GM12878 (cell line): ENCODE results near the gene NECAB3. TPM values are rescaled to one million over a fixed set of nuclear protein-coding genes. Genes with fewer than 3 reads are reported as not detected.

Experiments used
- ASH2L ChIP-seq: fragments of 300-600, 200-600 bp; sonication (generic); IDR thresholded peaks from 2 replicates; pipeline ENCODE4 v1.6.1; 2017; ENCODE audit warnings: low read depth, mild to moderate bottlenecking, borderline replicate concordance
- GATAD2B ChIP-seq: fragments of 450-650 bp; conservative IDR thresholded peaks from 2 replicates; pipeline ENCODE4 v1.6.1; 2017; ENCODE audit warnings: low read depth, mild to moderate bottlenecking, moderate library complexity
- HDAC6 ChIP-seq: fragments of 200-600 bp; sonication (generic); IDR thresholded peaks from one replicate; pipeline ENCODE4 v1.8.0; 2017; ENCODE audit warnings: antibody characterized with exemption; ENCODE audit not compliant: unreplicated experiment
- KAT2A ChIP-seq: conservative IDR thresholded peaks from 2 replicates; pipeline ENCODE4 v1.6.1; 2011; ENCODE audit warnings: low read depth, low read length; ENCODE audit not compliant: control insufficient read depth
- MTA3 ChIP-seq: IDR thresholded peaks from 2 replicates; pipeline ENCODE4 v1.6.1; 2012; ENCODE audit warnings: low read length, inconsistent platforms, borderline replicate concordance
- MYB ChIP-seq: fragments of 150-350 bp; IDR thresholded peaks from 2 replicates; pipeline ENCODE4 v1.6.1; 2014; ENCODE audit warnings: mild to moderate bottlenecking, low read depth, low read length, borderline replicate concordance
- PAX8 ChIP-seq: fragments of 450-650 bp; IDR thresholded peaks from 2 replicates; pipeline ENCODE4 v1.6.1; 2017; ENCODE audit warnings: mild to moderate bottlenecking, moderate library complexity
- SMC3 ChIP-seq: IDR thresholded peaks from 2 replicates; pipeline ENCODE4 v1.6.1; 2011; ENCODE audit warnings: low read length, improper control_type of control experiment, borderline replicate concordance
- TCF3 ChIP-seq: IDR thresholded peaks from 2 replicates; pipeline ENCODE4 v1.6.1; 2012; ENCODE audit warnings: low read depth, mild to moderate bottlenecking, low read length, borderline replicate concordance; ENCODE audit not compliant: insufficient read depth
- YBX1 ChIP-seq: fragments of 450-650 bp; IDR thresholded peaks from 2 replicates; pipeline ENCODE4 v1.6.1; 2016; ENCODE audit warnings: antibody characterized with exemption
- ZNF217 ChIP-seq: fragments of 450-650 bp; IDR thresholded peaks from 2 replicates; pipeline ENCODE4 v1.6.1; 2017; ENCODE audit warnings: antibody characterized with exemption, mild to moderate bottlenecking
- polyA plus RNA-seq, 11 experiments: library from polyadenylated mRNA; depleted of rRNA in 4 of 11; unstranded in 6 of 11; stranded (reverse) in 5 of 11; fragments of >200 nt; fragmentation: Nextera tagmentation in 4 of 11; fragmentation: Illumina TruSeq in 1 of 11; extraction: Ambion mirVana in 4 of 11; extraction: Trizol in 1 of 11; gene quantifications; 1 replicate in 1 of 11; 2 replicates in 10 of 11; pipeline versions ENCODE4 v1.2.1 to v1.2.3, GENCODE V29; 2011 to 2016; ENCODE audit warnings: inconsistent platforms in 2 of 11, missing spikeins in 2 of 11, low read depth in 1 of 11
- total RNA-seq, 4 experiments: library from RNA; depleted of rRNA in 3 of 4; stranded (reverse); fragments of >200 nt in 3 of 4; fragmentation: Illumina TruSeq in 1 of 4; extraction: Trizol in 1 of 4; gene quantifications; 2 replicates each; pipeline versions ENCODE4 v1.2.1 to v1.2.3, GENCODE V29; 2013 to 2021
- TF ChIP-seq, protein P1 (sequence below): fragments of 450-650 bp; IDR thresholded peaks from 2 replicates; pipeline ENCODE4 v1.6.1; 2017; ENCODE audit warnings: antibody characterized with exemption, mild to moderate bottlenecking, moderate library complexity
- TF ChIP-seq, protein P2 (sequence below): IDR thresholded peaks from 2 replicates; pipeline ENCODE4 v1.6.1; 2012; ENCODE audit warnings: mild to moderate bottlenecking, low read depth, low read length
- TF ChIP-seq, protein P3 (sequence below): IDR thresholded peaks from 2 replicates; pipeline ENCODE4 v1.6.1; 2011; ENCODE audit warnings: borderline replicate concordance, low read depth, mild to moderate bottlenecking, moderate library complexity, low read length; ENCODE audit not compliant: insufficient read depth, poor library complexity, severe bottlenecking
- TF ChIP-seq, protein P4 (sequence below): fragments of 450-650 bp; IDR thresholded peaks from 2 replicates; pipeline ENCODE4 v1.6.1; 2016; ENCODE audit warnings: mild to moderate bottlenecking
- TF ChIP-seq, protein P5 (sequence below): fragments of 150-350 bp; IDR thresholded peaks from 2 replicates; pipeline ENCODE4 v1.6.1; 2016; ENCODE audit warnings: low read depth, low read length

Gene NECAB3
- total and polyA plus RNA-seq, 10 of the 15 experiments (the other 5 are each of a cell fraction or from before 2014, with no cell fraction given), result 0.21 to 17.0 (median 7.2) TPM

DNA sequence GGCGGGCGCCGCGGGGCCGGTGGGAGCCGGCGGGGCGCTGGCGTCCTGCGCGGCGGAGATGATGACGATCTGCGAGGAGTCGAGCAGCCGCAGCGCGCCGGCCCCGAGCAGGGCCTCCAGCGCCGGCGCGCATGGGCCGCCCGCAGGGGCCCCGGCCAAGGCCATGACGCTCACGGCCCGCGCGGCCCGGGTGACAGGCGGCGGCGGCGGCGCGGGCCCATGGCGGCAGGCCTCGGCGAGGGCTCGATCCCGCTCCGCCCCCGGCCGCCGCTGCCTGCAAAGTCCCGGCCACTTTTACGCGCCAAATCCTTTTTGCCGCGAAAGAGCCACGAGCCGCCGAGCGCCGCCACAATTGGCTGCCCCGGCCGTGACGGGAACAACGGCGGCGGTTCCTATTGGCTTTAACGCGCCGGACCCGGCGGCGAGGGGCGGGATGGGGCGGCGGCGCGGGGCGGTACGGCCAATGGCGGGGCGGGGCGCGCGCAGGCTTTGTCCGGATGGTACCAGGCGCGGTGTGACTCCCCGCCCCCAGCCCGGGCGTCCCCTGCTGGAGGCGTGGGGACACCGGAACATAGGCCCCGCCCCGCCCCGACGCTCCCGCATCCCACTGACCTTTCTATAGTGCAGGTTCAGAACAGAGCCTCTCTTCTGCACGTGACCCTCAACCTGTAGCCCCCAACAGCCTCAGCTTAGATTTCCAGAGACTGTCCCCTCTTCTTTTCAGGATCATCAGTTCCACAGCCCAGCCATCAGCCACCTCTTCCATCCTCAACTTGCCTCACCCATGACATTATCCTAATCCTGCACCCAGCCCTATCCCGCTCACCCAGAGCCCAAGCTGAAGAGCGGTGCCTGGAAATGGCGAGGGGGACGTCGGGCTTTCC, 12.1 kb upstream of the NECAB3 start, which contains the start of gene E2F1 (continued):
- TF ChIP-seq, protein P1, sequence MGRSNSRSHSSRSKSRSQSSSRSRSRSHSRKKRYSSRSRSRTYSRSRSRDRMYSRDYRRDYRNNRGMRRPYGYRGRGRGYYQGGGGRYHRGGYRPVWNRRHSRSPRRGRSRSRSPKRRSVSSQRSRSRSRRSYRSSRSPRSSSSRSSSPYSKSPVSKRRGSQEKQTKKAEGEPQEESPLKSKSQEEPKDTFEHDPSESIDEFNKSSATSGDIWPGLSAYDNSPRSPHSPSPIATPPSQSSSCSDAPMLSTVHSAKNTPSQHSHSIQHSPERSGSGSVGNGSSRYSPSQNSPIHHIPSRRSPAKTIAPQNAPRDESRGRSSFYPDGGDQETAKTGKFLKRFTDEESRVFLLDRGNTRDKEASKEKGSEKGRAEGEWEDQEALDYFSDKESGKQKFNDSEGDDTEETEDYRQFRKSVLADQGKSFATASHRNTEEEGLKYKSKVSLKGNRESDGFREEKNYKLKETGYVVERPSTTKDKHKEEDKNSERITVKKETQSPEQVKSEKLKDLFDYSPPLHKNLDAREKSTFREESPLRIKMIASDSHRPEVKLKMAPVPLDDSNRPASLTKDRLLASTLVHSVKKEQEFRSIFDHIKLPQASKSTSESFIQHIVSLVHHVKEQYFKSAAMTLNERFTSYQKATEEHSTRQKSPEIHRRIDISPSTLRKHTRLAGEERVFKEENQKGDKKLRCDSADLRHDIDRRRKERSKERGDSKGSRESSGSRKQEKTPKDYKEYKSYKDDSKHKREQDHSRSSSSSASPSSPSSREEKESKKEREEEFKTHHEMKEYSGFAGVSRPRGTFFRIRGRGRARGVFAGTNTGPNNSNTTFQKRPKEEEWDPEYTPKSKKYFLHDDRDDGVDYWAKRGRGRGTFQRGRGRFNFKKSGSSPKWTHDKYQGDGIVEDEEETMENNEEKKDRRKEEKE, result 0 out of 2 replicates have a peak, but pooled peaks have one; percentile 18
- TF ChIP-seq GATAD2B, result no peak; the same call in 1 of the 2 replicates
- no peak for TF ChIP-seq ASH2L
- TF ChIP-seq, protein P2, sequence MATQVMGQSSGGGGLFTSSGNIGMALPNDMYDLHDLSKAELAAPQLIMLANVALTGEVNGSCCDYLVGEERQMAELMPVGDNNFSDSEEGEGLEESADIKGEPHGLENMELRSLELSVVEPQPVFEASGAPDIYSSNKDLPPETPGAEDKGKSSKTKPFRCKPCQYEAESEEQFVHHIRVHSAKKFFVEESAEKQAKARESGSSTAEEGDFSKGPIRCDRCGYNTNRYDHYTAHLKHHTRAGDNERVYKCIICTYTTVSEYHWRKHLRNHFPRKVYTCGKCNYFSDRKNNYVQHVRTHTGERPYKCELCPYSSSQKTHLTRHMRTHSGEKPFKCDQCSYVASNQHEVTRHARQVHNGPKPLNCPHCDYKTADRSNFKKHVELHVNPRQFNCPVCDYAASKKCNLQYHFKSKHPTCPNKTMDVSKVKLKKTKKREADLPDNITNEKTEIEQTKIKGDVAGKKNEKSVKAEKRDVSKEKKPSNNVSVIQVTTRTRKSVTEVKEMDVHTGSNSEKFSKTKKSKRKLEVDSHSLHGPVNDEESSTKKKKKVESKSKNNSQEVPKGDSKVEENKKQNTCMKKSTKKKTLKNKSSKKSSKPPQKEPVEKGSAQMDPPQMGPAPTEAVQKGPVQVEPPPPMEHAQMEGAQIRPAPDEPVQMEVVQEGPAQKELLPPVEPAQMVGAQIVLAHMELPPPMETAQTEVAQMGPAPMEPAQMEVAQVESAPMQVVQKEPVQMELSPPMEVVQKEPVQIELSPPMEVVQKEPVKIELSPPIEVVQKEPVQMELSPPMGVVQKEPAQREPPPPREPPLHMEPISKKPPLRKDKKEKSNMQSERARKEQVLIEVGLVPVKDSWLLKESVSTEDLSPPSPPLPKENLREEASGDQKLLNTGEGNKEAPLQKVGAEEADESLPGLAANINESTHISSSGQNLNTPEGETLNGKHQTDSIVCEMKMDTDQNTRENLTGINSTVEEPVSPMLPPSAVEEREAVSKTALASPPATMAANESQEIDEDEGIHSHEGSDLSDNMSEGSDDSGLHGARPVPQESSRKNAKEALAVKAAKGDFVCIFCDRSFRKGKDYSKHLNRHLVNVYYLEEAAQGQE, result no peak
- TF ChIP-seq, protein P3, sequence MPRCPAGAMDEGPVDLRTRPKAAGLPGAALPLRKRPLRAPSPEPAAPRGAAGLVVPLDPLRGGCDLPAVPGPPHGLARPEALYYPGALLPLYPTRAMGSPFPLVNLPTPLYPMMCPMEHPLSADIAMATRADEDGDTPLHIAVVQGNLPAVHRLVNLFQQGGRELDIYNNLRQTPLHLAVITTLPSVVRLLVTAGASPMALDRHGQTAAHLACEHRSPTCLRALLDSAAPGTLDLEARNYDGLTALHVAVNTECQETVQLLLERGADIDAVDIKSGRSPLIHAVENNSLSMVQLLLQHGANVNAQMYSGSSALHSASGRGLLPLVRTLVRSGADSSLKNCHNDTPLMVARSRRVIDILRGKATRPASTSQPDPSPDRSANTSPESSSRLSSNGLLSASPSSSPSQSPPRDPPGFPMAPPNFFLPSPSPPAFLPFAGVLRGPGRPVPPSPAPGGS, result no peak
- no peak for TF ChIP-seq KAT2A
- no peak for TF ChIP-seq PAX8
- TF ChIP-seq MTA3, result no peak
- TF ChIP-seq SMC3, result no peak
- TF ChIP-seq, protein P4, sequence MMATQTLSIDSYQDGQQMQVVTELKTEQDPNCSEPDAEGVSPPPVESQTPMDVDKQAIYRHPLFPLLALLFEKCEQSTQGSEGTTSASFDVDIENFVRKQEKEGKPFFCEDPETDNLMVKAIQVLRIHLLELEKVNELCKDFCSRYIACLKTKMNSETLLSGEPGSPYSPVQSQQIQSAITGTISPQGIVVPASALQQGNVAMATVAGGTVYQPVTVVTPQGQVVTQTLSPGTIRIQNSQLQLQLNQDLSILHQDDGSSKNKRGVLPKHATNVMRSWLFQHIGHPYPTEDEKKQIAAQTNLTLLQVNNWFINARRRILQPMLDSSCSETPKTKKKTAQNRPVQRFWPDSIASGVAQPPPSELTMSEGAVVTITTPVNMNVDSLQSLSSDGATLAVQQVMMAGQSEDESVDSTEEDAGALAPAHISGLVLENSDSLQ, result no peak
- no peak for TF ChIP-seq TCF3
- TF ChIP-seq HDAC6, result no peak
- no peak for TF ChIP-seq MYB
- TF ChIP-seq, protein P5, sequence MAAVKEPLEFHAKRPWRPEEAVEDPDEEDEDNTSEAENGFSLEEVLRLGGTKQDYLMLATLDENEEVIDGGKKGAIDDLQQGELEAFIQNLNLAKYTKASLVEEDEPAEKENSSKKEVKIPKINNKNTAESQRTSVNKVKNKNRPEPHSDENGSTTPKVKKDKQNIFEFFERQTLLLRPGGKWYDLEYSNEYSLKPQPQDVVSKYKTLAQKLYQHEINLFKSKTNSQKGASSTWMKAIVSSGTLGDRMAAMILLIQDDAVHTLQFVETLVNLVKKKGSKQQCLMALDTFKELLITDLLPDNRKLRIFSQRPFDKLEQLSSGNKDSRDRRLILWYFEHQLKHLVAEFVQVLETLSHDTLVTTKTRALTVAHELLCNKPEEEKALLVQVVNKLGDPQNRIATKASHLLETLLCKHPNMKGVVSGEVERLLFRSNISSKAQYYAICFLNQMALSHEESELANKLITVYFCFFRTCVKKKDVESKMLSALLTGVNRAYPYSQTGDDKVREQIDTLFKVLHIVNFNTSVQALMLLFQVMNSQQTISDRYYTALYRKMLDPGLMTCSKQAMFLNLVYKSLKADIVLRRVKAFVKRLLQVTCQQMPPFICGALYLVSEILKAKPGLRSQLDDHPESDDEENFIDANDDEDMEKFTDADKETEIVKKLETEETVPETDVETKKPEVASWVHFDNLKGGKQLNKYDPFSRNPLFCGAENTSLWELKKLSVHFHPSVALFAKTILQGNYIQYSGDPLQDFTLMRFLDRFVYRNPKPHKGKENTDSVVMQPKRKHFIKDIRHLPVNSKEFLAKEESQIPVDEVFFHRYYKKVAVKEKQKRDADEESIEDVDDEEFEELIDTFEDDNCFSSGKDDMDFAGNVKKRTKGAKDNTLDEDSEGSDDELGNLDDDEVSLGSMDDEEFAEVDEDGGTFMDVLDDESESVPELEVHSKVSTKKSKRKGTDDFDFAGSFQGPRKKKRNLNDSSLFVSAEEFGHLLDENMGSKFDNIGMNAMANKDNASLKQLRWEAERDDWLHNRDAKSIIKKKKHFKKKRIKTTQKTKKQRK, result peak; percentile 23; the same call in 1 of the 2 replicates
- TF ChIP-seq YBX1, result no peak
- no peak for TF ChIP-seq ZNF217
